Esophagus muscularis mucosa (tissue), 4 donors: Measurements from ENCODE around the gene MEGF6.

Experiments used
- CTCF ChIP-seq, 3 experiments: fragments of 200-600 bp in 2 of 3; fragments of 450-650 bp in 1 of 3; sonication (generic) in 2 of 3; IDR thresholded peaks; one replicate each; pipeline ENCODE4 v1.5.1; 2017 to 2019; ENCODE audit warnings: antibody characterized with exemption in 3 of 3, mild to moderate bottlenecking in 2 of 3, moderate library complexity in 1 of 3
- EP300 ChIP-seq: sonication (generic); formaldehyde crosslinking; IDR thresholded peaks from one replicate; pipeline ENCODE4 v1.6.1; 2017; ENCODE audit warnings: antibody characterized with exemption
- POLR2A ChIP-seq: fragments of 450-650 bp; IDR thresholded peaks from one replicate; pipeline ENCODE4 v1.6.1; 2017; ENCODE audit warnings: antibody characterized with exemption, moderate library complexity, mild to moderate bottlenecking, low read depth

- no peak for TF ChIP-seq CTCF (IDR thresholded peaks at IDR 0.05)
- no peak for TF ChIP-seq POLR2A
- no peak for TF ChIP-seq EP300
Observed at GRCh38 chr1:3469849-3470649, 141.3 kb downstream of the MEGF6 start.
